PFSK-1 (cell line): Measurements from ENCODE around the gene COQ8B.

Source experiments
- FOXP2 ChIP-seq: optimal IDR thresholded peaks from 2 replicates; pipeline ENCODE3; 2011; ENCODE audit warnings: borderline replicate concordance, control low read depth, inconsistent platforms; ENCODE audit not compliant: insufficient read depth; ENCODE audit errors: extremely low read length, extremely low read depth
- POLR2AphosphoS5 ChIP-seq: IDR thresholded peaks from 2 replicates; pipeline ENCODE4 v1.6.1; 2012; ENCODE audit warnings: low read depth, mild to moderate bottlenecking, control low read depth, low read length, moderate library complexity
- REST ChIP-seq, 2 experiments: IDR thresholded peaks; 2 replicates each; pipeline versions ENCODE4 v1.6.1 to v1.8.0; 2011 to 2012; ENCODE audit warnings: low read depth in 2 of 2, low read length in 2 of 2, control low read depth in 1 of 2, inconsistent platforms in 1 of 2, mild to moderate bottlenecking in 1 of 2, moderate library complexity in 1 of 2; ENCODE audit not compliant: insufficient read depth in 1 of 2
- SIN3A ChIP-seq: IDR thresholded peaks from 2 replicates; pipeline ENCODE4 v1.6.1; 2012; ENCODE audit warnings: mild to moderate bottlenecking, low read length, moderate library complexity, borderline replicate concordance; ENCODE audit not compliant: insufficient read depth
- TAF1 ChIP-seq: IDR thresholded peaks from 2 replicates; pipeline ENCODE4 v1.6.1; 2012; ENCODE audit warnings: low read length, control low read depth, borderline replicate concordance; ENCODE audit not compliant: insufficient read depth

- no peak for TF ChIP-seq FOXP2
- no peak for TF ChIP-seq POLR2AphosphoS5
- no peak for TF ChIP-seq TAF1
- no peak for TF ChIP-seq REST (IDR thresholded peaks at IDR 0.05; ENCODE audit: insufficient read depth in 1 of 2, low read depth in 2 of 2, low read length in 2 of 2)
- TF ChIP-seq SIN3A = no peak
Observed at GRCh38 chr19:40693150-40693788, 23.4 kb downstream of the COQ8B start.
